K562 treated with DMSO at 1 percent for 24 hours (cell line): ENCODE results near the gene SMARCA1. TPM values are rescaled to one million over a fixed set of nuclear protein-coding genes. Genes with fewer than 3 reads are reported as not detected.

Experiments used
- total RNA-seq: library from RNA; unstranded; fragments of 300-600 nt; gene quantifications from 2 replicates; pipeline ENCODE4 v1.2.3, GENCODE V29; 2022; ENCODE audit warnings: low read depth; ENCODE audit not compliant: insufficient read depth

The SMARCA1 gene, protein sequence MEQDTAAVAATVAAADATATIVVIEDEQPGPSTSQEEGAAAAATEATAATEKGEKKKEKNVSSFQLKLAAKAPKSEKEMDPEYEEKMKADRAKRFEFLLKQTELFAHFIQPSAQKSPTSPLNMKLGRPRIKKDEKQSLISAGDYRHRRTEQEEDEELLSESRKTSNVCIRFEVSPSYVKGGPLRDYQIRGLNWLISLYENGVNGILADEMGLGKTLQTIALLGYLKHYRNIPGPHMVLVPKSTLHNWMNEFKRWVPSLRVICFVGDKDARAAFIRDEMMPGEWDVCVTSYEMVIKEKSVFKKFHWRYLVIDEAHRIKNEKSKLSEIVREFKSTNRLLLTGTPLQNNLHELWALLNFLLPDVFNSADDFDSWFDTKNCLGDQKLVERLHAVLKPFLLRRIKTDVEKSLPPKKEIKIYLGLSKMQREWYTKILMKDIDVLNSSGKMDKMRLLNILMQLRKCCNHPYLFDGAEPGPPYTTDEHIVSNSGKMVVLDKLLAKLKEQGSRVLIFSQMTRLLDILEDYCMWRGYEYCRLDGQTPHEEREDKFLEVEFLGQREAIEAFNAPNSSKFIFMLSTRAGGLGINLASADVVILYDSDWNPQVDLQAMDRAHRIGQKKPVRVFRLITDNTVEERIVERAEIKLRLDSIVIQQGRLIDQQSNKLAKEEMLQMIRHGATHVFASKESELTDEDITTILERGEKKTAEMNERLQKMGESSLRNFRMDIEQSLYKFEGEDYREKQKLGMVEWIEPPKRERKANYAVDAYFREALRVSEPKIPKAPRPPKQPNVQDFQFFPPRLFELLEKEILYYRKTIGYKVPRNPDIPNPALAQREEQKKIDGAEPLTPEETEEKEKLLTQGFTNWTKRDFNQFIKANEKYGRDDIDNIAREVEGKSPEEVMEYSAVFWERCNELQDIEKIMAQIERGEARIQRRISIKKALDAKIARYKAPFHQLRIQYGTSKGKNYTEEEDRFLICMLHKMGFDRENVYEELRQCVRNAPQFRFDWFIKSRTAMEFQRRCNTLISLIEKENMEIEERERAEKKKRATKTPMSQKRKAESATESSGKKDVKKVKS
- 6.0 and 6.9 TPM in 2 replicates for total RNA-seq

GRCh38 chrX:129523079-129523911, at the start of gene SMARCA1:
Gene SMARCA1 (minus strand): TSS chrX:129523490. CDS start chrX:129523370, 120 bp downstream.

DNA sequence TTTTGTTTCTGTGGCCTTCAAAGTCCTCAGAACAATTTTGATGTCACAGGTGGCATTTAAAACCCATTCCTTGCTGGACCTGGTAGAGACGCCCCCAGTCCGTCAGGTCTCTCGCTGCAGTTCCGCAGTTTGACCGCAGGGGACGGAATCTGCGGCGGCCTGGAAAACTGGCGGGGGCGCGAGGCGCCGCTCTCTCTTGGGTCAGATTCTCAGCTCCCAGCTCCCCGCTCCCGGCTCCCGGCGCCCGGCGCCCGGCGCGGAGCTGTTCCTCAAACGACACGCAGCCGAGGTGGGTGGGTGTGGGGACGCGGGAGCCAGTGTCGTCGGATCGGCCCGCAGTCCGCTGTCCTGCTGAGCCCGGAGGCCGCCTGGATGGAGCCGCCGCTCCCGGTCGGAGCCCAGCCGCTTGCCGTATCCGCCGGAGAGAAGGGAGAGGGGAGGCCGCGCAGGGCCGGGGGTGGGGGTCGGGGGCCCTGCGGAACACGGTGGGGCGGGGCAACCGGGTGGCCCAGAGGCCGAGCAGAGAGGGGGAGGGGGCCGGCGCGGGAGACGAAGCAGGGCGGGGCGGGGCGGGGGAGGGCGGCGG, 16.9 kb upstream of the SMARCA1 start, which contains the start of gene OCRL:
TSS of gene OCRL (plus strand) at position 192 of the 586 bp plus-strand sequence. CDS start at position 373, 181 bp downstream.

Other genes with a start within 250 kb of the SMARCA1 start
- gene OCRL, start 16.8 kb upstream of the SMARCA1 start, total RNA-seq: 7.6 and 7.7 TPM in 2 replicates
- 0.30 TPM in 1 of 2 replicates, not detected in the other for gene APLN, start 131.5 kb upstream of the SMARCA1 start, total RNA-seq
- not detected in 2 replicates for gene XPNPEP2, start 215.5 kb upstream of the SMARCA1 start, total RNA-seq